ENCODE results near the gene PBX1.

- no peak for TF ChIP-seq CTCF (IDR thresholded peaks at IDR 0.05)
- no peak for TF ChIP-seq POLR2A (IDR thresholded peaks at IDR 0.05)
- no peak for TF ChIP-seq EP300 (IDR thresholded peaks at IDR 0.05)
- peak in 2 of 4 donors; percentile 6 to 48 for TF ChIP-seq POLR2AphosphoS5 (IDR thresholded peaks at IDR 0.05)
These were observed 153.4 kb downstream of the PBX1 start for GRCh38 chr1:164712131-164713036.

Measured in sigmoid colon (tissue), 4 donors.